Epithelial cell of esophagus (primary cell): ENCODE measurements around the gene CHD5.

Source experiments
- DNase-seq: peaks from one replicate; pipeline ENCODE4 v3.0.0; 2010; ENCODE audit warnings: low read depth
- H3K4me3 ChIP-seq: 2 replicates; pipeline ENCODE4 v1.5.1; 2011; ENCODE audit warnings: mild to moderate bottlenecking, low read length, control low read depth
- CTCF ChIP-seq: IDR thresholded peaks from 2 replicates; pipeline ENCODE4 v1.5.1; 2011; ENCODE audit warnings: low read depth, mild to moderate bottlenecking, low read length, control low read depth, inconsistent platforms; ENCODE audit not compliant: insufficient read depth; ENCODE audit errors: missing control alignments

The CHD5 gene

GRCh38 chr1:6208723-6209660, 28.9 kb upstream of the CHD5 start:
- peak; percentile 33 for DNase-seq

GRCh38 chr1:6207921-6208320, 27.8 kb upstream of the CHD5 start:
- no peak for TF ChIP-seq CTCF
- no peak overlapping the region for H3K4me3 ChIP-seq
- DNase-seq = no peak

More at GRCh38 chr1:6208723-6209660, 28.9 kb upstream of the CHD5 start:
- H3K4me3 ChIP-seq = peak overlapping the region; percentile 25
- TF ChIP-seq CTCF = peak; percentile 29

DNA sequence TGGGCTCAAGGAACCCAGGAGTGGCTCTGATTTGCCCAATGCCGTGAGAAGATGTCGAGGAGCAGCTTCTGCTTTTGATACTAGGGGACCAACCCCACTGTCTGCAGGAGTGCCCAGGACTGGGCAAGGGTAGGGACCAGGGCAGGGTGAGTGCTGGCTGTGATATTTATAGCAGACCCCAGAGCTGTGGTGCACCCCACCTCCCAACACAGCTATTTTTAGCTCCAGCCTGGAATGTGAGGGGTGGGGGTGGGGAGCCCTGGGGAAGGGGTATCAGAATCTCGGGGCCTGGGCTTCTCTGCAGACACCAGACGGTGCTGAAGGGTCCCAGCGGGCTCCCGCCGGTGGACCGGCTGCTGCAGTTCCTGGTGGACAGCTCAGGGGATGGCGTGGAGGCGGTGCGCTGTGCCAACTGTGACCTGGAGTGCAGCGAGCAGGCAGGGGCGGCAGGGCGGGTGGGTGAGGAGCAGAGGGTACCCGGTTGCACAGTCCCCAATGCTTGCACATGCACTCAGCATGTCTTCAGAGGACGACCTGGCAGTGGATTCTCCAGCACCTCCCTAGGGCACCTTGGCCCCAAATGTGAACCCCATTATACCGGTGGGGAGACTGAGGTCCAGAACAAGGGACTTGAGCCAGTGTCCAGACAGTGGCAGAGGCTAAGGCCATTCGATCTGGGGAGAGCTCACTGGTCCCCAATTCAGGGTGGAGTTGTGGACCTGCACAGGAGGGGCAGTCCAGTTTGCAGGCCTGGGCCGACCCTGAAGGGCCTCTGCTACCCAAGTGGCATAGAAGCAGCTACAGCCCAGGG, 27.2 kb upstream of the CHD5 start:
- no peak for TF ChIP-seq CTCF
- no peak for DNase-seq
- no peak overlapping the region for H3K4me3 ChIP-seq

DNA sequence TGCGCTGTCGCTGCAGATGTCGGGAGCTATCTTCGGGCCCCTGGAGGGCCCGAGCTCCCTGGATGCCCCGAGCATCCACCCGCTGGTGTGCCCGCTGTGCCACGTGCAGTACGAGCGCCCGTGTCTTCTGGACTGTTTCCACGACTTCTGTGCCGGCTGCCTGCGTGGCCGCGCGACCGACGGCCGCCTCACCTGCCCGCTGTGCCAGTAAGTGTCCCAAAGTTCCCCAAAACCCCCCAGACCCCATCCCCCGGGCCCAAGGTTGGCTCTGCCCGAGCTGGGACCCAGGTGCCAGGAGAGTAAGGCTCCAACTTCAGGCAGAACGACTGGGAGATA, 26.4 kb upstream of the CHD5 start:
- no peak for TF ChIP-seq CTCF
- H3K4me3 ChIP-seq = peak overlapping the region; percentile 48
- DNase-seq = no peak

DNA sequence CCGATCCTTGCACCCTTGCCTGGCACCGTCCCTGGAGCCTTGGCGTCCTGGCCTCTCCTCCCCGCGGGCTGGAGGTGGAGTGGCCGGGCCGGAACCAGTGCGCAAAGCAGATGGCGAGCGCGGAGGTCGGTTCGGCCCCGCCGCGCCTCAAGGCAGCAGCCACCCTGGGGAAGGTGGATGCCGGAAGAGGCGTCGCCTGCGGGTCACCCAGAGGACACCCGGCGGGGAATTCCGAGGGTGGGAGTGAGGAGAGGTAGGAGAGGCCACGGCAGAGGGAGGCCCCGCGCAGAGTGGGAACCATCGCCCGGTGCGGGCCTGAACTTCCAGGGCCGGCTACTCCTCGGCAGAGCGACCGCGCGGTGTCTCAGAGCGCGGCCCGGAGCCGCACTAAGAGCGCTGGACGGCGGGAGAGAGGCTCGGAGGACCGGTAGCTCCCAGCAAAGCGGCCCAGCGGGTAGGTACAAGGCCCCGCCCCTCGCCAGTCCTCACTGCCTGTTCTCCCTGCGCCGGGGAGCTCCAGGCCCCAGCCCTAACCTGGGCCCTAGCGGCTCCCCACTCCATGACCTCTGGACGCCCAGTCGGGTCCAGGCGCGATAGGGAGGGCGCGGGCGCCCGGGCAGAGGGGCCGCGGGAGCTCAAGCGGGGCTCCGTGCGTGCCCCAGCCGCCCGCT, 25.9 kb upstream of the CHD5 start, which contains the start of gene RNF207:
TSS of gene RNF207 (plus strand) at position 271 of the 671 bp plus-strand sequence. CDS start 417 bp downstream, outside the sequence.
- no peak for TF ChIP-seq CTCF
- peak within 1 kb of the TSS; percentile 48 for H3K4me3 ChIP-seq
- DNase-seq = peak; percentile 79

DNA sequence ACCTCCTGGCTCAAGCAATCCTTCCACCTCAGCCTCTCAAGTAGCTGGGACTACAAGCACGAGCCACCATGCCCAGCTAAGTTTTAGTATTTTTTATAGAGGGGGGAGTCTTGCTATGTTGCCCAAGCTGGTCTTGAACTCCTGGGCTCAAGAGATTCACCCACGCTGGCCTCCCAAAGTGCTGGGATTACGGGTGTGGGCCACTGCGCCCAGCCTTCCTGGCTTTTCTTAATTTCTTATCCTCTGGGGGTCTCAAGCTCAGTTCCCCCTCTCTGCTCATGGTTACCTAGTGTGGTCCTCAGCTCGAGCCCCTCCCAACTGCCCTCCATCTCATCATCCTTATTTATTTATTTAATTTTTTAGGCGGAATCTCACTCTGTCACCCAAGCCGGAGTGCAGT, 22.1 kb upstream of the CHD5 start:
- TF ChIP-seq CTCF = no peak

More for the DNA sequence above, 22.1 kb upstream of the CHD5 start:
- H3K4me3 ChIP-seq = no peak overlapping the region
- DNase-seq = no peak
